Subcutaneous abdominal adipose tissue (tissue), 5 donors: ENCODE measurements around the gene SCAMP5.

ENCODE experiments used
- H3K27ac ChIP-seq: one replicate; pipeline ENCODE4 v1.7.0; 2013; ENCODE audit warnings: low read depth, mild to moderate bottlenecking, inconsistent platforms, low read length, moderate library complexity
- H3K27me3 ChIP-seq, 5 donors: one replicate each; pipeline ENCODE4 v1.7.0; 2013; ENCODE audit warnings: low read length in 5 of 5, inconsistent platforms in 1 of 5; ENCODE audit not compliant: control insufficient read depth in 5 of 5, insufficient read depth in 4 of 5
- H3K36me3 ChIP-seq, 5 donors: one replicate each; pipeline ENCODE4 v1.7.0; 2013; ENCODE audit warnings: low read length in 5 of 5; ENCODE audit not compliant: control insufficient read depth in 5 of 5, insufficient read depth in 5 of 5
- H3K4me1 ChIP-seq, 5 donors: one replicate each; pipeline ENCODE4 v1.7.0; 2013; ENCODE audit warnings: low read length in 5 of 5, mild to moderate bottlenecking in 3 of 5, moderate library complexity in 1 of 5; ENCODE audit not compliant: control insufficient read depth in 5 of 5, insufficient read depth in 5 of 5
- H3K4me3 ChIP-seq, 5 donors: one replicate each; pipeline ENCODE4 v1.7.0; 2013; ENCODE audit warnings: low read length in 5 of 5, low read depth in 1 of 5
- H3K9ac ChIP-seq, 5 donors: one replicate each; pipeline ENCODE4 v1.7.0; 2013; ENCODE audit warnings: low read length in 5 of 5, mild to moderate bottlenecking in 4 of 5, moderate library complexity in 3 of 5
- H3K9me3 ChIP-seq, 5 donors: one replicate each; pipeline ENCODE4 v1.7.0; 2013; ENCODE audit warnings: low read length in 5 of 5; ENCODE audit not compliant: control insufficient read depth in 5 of 5
- donor health status: healthy.
- donor health status: healthy.
- donor health status: healthy.
- donor health status: healthy.
- donor health status: healthy.

Gene SCAMP5

DNA sequence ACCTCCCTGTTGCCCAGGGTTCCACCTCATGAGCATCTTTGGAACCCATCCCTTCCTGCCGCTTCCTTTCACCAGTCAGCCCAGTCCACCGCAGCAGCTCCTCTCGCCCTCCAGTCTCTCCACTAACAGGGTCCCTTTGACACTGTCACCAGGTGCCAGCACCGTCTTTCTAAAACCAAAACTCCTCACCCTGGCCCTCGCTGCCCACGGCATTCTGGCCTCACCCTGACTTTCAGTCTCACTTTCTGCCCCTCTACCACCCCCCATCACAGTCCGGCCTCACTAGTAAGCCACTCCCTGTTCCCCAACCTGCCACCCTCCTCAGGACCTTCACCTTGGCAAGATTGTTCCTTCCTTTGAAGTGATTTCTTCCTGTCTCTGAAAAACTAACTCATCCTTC, 32.2 kb downstream of the SCAMP5 start:
- peaks cover 22 to 78% (median 65%) of the 10 kb centered on the region in 5 donors for H3K4me1 ChIP-seq
- no peak overlapping the region for H3K4me3 ChIP-seq
- no peak overlapping the region for H3K27ac ChIP-seq
- peaks cover 0 to 7% (median 0%) of the 10 kb centered on the region in 5 donors for H3K27me3 ChIP-seq
- H3K36me3 ChIP-seq = peaks cover 0 to 5% (median 0%) of the 10 kb centered on the region in 5 donors
- H3K9ac ChIP-seq = peak overlapping the region in 2 of 5 donors; percentile 19 to 34
- no peaks in the 10 kb centered on the region for H3K9me3 ChIP-seq

- Histone ChIP-seq H3K4me1 (peaks cover 18 to 75% (median 62%) of the 10 kb centered on the region in 5 donors), H3K36me3 (peaks cover 0 to 5% (median 0%) of the 10 kb centered on the region in 5 donors), H3K9me3 (no peaks in the 10 kb centered on the region), H3K27me3 (peaks cover 0 to 7% (median 0%) of the 10 kb centered on the region in 5 donors), H3K9ac (peak overlapping the region in 2 of 5 donors; percentile 43 to 53), H3K4me3 (no peak overlapping the region), H3K27ac (peak overlapping the region; percentile 92)
Observed at GRCh38 chr15:75028991-75029377, 33.6 kb downstream of the SCAMP5 start.

DNA sequence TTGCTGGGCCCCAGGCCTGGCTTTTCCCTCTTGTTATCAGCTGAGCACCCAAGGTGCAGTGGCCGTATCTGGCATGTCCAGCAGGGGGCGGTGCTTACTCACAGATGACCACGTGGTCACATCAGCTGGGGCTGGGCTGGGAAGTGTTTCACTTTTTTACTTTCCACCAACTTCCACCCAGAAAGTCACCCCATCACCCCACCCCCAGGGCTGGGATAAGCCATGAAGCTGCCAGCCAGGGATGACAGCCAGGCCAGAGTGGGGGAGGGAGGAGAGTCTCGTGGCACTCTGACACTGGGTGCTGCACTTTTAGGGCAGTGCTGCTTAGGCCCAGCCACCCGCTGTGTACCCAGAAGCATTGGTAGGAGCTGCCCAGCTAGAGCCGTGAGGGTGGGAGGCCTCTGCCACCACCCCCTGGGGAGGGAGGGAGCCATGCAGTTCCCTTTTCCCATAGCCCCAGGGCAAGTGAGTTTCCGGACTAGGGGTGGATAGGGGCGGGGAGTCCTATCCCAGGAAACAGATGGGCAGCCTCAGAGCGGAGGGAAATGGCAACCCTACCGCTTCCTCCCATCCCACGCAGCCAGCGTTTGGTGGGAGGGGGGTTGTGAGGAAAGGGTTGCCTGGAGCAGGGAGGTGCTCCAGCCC, 34.1 kb downstream of the SCAMP5 start:
- Histone ChIP-seq H3K4me1 (peaks cover 16 to 75% (median 60%) of the 10 kb centered on the region in 5 donors), H3K9ac (peak overlapping the region; percentile 40 to 90 (median 66)), H3K36me3 (peaks cover 0 to 5% (median 0%) of the 10 kb centered on the region in 5 donors), H3K9me3 (no peaks in the 10 kb centered on the region), H3K4me3 (peak overlapping the region; percentile 11 to 54 (median 41)), H3K27ac (peak overlapping the region; percentile 92), H3K27me3 (peaks cover 0 to 7% (median 0%) of the 10 kb centered on the region in 5 donors)

GRCh38 chr15:75030023-75030413, 34.7 kb downstream of the SCAMP5 start:
- H3K4me3 ChIP-seq = peak overlapping the region; percentile 11 to 54 (median 41)

GRCh38 chr15:75030424-75030823, 35.1 kb downstream of the SCAMP5 start:
- Histone ChIP-seq H3K9ac (peak overlapping the region in 2 of 5 donors; percentile 26 to 90), H3K36me3 (peaks cover 0 to 5% (median 0%) of the 10 kb centered on the region in 5 donors), H3K27me3 (peaks cover 0 to 7% (median 0%) of the 10 kb centered on the region in 5 donors), H3K4me1 (peaks cover 16 to 66% (median 51%) of the 10 kb centered on the region in 5 donors), H3K27ac (peak overlapping the region; percentile 92), H3K4me3 (peak overlapping the region in 3 of 5 donors; percentile 3 to 54 (median 36)), H3K9me3 (no peaks in the 10 kb centered on the region)

More at GRCh38 chr15:75030023-75030413, 34.7 kb downstream of the SCAMP5 start:
- peaks cover 16 to 70% (median 55%) of the 10 kb centered on the region in 5 donors for H3K4me1 ChIP-seq
- peak overlapping the region; percentile 40 to 90 (median 66) for H3K9ac ChIP-seq
- H3K9me3 ChIP-seq = no peaks in the 10 kb centered on the region
- peaks cover 0 to 7% (median 0%) of the 10 kb centered on the region in 5 donors for H3K27me3 ChIP-seq
- peak overlapping the region; percentile 92 for H3K27ac ChIP-seq
- H3K36me3 ChIP-seq = peaks cover 0 to 5% (median 0%) of the 10 kb centered on the region in 5 donors

DNA sequence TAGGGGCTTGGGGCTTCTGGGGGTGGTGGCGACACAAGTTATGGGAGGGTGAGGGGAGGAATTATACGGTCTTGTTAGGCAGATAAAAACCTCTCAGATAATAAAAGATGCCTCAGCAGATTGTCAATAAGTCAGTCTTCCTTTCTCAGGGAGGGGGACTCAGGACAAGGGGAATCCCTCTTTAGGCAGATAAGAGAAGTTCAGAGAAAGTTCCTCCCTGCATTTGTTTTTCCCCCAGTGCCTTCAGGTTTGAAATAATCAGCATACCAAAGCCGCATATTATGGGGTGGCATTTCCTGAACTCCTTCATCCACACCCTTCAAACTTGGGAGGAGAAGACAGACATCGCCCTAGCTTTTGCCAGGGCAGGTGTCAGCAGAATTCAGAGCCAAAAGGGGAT, 36.5 kb downstream of the SCAMP5 start:
- Histone ChIP-seq H3K27ac (peak overlapping the region; percentile 18), H3K9ac (peak overlapping the region in 1 of 5 donors; percentile 31), H3K27me3 (peaks cover 0 to 7% (median 0%) of the 10 kb centered on the region in 5 donors), H3K36me3 (peaks cover 0 to under 1% (median 0%) of the 10 kb centered on the region in 5 donors), H3K4me3 (no peak overlapping the region), H3K4me1 (peaks cover 16 to 58% (median 51%) of the 10 kb centered on the region in 5 donors), H3K9me3 (no peaks in the 10 kb centered on the region)

- Histone ChIP-seq H3K4me1 (peaks cover 16 to 58% (median 51%) of the 10 kb centered on the region in 5 donors), H3K27me3 (peaks cover 0 to 7% (median 0%) of the 10 kb centered on the region in 5 donors), H3K36me3 (peaks cover 0 to 3% (median 0%) of the 10 kb centered on the region in 5 donors), H3K4me3 (no peak overlapping the region), H3K9me3 (no peaks in the 10 kb centered on the region), H3K27ac (peak overlapping the region; percentile 18), H3K9ac (peak overlapping the region in 1 of 5 donors; percentile 31)
Observed at GRCh38 chr15:75032395-75032794, 37.0 kb downstream of the SCAMP5 start.

GRCh38 chr15:75033809-75034208, 38.4 kb downstream of the SCAMP5 start:
- peaks cover 16 to 52% (median 50%) of the 10 kb centered on the region in 5 donors for H3K4me1 ChIP-seq
- H3K9ac ChIP-seq = no peak overlapping the region
- no peak overlapping the region for H3K27ac ChIP-seq
- peaks cover 0 to 3% (median 0%) of the 10 kb centered on the region in 5 donors for H3K36me3 ChIP-seq
- H3K27me3 ChIP-seq = peaks cover 0 to 7% (median 0%) of the 10 kb centered on the region in 5 donors
- H3K9me3 ChIP-seq = no peaks in the 10 kb centered on the region
- H3K4me3 ChIP-seq = no peak overlapping the region

- H3K9ac ChIP-seq = no peak overlapping the region
- peaks cover 0 to 5% (median 0%) of the 10 kb centered on the region in 5 donors for H3K27me3 ChIP-seq
- no peak overlapping the region for H3K4me3 ChIP-seq
- H3K27ac ChIP-seq = no peak overlapping the region
- H3K4me1 ChIP-seq = peaks cover 12 to 50% (median 48%) of the 10 kb centered on the region in 5 donors
- peaks cover 0 to 3% (median 0%) of the 10 kb centered on the region in 5 donors for H3K36me3 ChIP-seq
- H3K9me3 ChIP-seq = no peaks in the 10 kb centered on the region
Observed at GRCh38 chr15:75034615-75035014, 39.3 kb downstream of the SCAMP5 start.

DNA sequence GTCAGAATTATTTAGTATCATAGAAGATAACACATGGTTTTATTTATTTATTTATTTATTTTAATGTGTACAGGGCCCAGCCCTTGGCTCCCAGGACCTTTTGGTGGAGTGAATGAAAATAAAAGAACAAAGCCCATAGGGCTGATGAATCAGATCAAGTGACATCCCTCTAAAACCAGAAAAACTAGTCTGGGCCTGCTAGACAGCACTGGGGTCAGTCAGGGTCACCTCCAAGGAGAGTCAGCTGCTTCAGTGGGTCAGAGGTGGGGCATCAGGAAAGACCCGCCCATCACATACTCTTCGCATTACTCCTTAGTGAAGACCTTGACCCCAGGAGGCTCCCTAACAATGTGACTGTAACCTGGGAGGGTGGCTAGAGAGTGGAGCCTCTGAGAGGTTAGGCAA, 40.9 kb downstream of the SCAMP5 start:
- no peak overlapping the region for H3K27ac ChIP-seq
- no peak overlapping the region for H3K4me3 ChIP-seq
- no peaks in the 10 kb centered on the region for H3K27me3 ChIP-seq
- H3K36me3 ChIP-seq = peaks cover 0 to 3% (median 0%) of the 10 kb centered on the region in 5 donors
- peaks cover 3 to 34% (median 32%) of the 10 kb centered on the region in 5 donors for H3K4me1 ChIP-seq
- H3K9ac ChIP-seq = no peak overlapping the region
- H3K9me3 ChIP-seq = no peaks in the 10 kb centered on the region
